ENCODE results near the gene ZNF672.
"Not testable (repeated sequence)": the region's sequence is repeated elsewhere in the genome, so short reads cannot be mapped to it uniquely, and the experiment has no call there.

ZNF672 gene

DNA sequence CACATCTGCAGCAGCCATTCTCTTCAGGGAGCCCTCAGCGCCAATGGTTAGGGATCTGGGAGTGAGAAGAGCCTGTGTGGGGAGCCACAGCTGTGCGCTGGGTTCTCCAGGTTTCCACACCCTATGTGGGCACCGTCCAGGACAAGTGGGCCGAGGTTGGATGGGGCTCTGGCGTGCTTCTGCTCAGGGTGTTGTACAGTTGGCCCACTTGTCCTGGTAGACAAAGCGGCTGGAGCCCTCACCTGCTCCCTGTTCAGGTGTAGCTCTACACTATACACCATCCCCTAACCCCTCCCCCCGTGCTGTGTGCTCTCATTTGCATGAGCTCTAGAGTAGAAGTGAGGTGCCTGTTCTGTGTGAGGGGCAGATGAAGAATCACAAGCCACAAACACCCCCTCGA lies 24.5 kb upstream of the ZNF672 start:
- no peak for DNase-seq

DNA sequence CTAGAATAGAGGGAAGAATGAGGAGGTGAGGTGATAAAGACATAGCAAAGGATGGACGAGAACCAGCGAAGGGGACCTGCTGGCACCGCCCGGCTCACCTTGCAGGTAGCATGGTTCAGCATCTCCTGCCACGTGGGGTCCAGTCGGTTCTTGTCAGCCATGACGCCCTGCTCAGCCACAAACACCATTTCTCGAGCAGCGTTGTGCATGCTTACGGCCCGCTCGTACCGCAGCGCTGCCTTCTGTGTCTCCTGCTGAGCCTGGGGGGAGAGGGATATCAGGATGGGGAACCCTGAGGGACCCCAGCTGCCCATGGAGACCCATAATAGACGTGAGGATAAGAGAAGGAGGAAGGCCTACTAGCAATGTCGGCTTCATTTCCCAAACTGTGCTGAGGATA lies 23.7 kb upstream of the ZNF672 start:
- DNase-seq: no peak

DNA sequence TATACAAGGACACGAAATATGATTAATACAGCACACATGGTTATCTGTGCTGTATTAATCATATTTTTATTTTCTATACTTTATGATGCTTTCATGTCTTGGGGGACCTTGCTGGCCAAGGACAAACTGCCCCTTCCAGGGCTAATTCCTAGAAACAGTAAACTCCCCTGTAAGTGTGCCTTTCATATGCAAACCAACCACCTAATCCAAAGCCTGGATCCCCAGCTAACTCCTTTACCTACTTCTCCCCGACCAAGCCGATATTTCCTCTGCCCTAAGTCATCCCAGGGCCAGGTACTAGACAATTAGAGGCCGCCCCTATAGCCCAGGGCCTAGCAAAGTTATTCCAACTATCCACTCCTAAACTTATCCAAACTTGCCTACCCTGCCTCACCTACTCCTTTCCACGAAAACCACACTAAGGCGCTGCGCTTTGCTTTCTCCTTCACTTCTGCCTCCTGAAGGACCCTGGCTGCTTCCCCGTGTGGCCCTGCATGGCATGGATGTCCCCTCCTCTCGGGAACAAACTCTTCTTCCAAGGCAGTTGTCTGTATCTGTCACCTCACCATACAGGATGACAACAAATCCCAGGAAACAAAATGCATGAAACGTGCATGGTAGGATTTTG lies 22.5 kb upstream of the ZNF672 start:
- DNase-seq: no peak

DNA sequence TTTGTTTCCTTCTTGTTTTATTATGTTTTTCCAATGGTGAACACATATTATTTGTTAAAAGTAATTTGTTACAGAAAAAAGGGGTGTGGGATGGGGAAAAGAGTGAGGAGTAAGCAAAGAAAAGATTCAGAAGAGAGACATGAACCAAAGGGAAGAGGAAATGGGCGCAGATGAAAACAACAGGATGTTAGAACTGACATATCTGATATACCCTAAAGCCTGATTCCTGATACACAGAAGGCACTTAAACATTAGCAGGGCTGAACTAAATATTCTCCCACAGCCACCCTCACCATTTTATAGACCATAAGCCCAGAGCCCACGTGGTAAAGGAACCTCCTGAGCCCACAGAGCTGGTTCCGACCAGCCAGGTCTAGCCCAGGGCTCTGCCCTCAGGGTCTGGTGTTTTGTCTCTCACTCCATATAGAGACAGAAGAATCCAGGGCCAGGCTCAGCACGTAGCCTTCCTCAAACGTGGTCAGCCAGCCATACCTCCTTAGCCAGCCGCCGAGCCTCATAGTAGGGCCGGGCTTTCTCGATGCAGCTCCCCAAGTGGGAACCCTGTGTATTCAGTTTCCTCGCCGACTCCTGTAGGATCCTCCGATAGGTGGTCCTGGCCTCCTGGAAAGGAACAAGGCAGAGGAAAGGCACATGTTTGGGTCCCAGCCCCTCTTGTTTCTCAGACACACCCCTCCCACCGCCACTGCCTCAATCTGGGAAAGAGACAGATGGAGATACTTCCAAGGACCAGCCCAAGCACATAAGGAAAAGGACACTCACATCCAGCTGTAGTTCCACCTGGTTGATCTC lies 21.8 kb upstream of the ZNF672 start:
- DNase-seq: no peak

DNA sequence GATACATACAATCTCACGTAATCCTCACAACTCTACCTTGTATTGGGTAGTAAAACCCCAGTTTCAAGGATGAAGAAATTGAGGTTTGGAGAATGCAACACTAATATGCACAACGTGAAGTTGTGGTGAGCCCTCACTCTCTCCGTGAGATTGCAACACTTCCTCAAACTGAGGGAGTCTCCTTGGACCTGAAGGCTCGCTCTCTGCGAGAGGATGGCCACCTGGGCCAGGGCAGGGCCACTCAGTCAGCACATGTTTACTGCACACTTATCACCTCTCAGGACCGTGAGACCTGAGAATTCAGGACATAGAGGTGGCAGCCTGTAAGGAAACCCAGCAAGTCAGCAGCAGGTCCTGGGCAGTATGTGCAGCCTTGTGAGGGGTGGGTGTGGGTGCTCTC lies 21.0 kb upstream of the ZNF672 start:
- DNase-seq: peak; percentile 18

DNA sequence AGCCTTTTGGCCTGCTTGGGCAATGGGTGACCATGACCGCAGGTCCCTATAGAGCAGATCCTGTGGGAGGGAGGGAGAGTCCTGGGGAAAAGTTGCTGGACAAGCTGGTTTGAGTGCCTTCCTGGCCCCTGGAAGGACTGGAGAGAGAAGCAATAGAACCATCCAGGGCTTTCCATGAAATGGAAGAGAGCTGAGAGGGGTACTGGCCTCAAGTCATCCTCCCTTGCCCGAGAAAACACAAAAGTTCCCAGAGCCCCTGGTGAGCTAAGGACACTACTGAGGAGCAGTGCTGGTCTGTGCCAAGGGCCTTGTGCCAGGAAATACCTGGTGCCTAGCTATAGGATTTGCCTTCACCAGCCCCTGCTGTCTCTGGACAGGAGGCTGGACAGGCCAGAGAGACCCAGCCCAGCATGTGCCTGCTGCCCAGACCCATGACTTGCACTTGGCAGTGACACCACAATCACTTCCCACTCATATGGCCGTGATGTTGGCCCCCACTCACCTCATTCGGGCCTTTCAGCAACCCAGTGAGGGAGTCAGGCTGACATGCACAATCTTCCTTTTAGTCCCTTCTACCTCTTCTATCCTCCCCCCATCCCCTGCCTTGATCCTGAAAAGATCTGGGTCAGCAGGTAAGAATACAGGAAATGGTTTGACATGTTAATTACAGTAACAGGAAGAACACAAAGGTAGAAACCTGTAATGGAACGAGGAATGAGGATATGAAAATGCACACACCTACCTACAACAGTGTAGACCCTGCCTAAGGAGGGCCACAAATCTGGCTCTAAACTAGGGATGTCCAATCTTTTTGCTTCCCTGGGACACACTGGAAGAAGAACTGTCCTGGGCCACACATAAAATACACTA lies 19.3 kb upstream of the ZNF672 start:
- peak; percentile 14 for DNase-seq

DNA sequence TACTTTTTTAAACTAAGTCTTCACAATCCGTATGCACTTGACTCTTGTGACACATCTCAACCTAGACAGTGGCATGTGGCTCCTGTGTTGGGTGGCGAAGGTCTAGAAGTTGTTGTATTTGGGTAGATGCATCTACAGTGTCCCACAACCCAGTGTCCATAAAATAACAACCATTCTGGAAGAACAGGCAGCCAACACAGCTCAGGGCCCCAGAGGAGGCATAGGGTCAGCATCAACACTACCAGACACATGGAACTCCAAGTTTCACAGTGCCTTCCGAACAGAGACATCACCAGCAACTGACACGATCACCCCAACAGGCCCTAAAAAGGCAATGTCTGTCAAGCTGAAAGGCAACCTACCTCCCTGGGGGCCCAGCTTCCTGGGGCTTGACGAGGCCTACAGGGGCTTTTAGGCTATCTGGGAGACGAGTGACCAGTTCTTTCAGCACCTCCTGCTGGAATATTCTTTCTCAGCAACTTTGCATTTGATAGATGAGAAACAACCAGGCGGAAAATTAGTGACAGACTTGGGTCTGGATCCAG lies 17.9 kb upstream of the ZNF672 start:
- no peak for DNase-seq

DNA sequence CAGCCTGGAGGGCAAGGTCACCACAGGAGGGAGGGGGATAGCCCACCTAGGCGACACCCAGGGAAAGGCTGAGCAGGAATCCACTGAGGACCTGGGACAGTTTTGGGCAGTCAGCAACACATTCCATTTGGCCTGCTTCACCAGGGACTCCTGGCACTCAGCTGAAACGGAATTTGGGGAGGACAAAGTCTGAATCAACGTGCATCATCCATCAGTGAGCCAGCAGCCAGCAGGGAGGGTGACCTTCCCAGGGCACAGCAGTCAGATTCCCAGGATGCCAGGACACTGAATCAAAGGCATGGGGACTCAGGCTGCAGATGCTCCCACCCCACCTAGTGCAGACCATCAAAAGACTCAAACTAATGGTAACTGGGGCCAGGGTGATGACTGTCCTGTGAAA lies 16.9 kb upstream of the ZNF672 start:
- DNase-seq: no peak

DNA sequence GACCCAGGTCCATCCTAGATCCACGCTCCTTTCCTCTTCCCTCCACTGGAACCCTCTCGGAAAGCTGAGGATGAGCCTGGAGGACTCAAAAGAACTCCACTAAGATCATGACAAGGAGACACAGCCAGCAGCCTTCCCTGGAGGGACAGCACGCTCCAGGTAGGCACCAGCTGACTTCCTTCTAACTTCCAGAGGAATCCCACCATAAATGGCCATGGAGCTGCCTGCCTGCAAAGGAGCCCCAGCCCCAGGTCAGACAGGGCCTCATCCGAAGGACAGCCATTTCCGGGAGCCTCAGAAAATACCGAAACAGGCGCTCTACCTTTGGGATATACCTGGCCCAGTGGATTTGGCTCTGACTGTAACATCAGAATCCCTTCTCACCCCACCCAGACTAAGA lies 16.4 kb upstream of the ZNF672 start:
- no peak for DNase-seq

DNA sequence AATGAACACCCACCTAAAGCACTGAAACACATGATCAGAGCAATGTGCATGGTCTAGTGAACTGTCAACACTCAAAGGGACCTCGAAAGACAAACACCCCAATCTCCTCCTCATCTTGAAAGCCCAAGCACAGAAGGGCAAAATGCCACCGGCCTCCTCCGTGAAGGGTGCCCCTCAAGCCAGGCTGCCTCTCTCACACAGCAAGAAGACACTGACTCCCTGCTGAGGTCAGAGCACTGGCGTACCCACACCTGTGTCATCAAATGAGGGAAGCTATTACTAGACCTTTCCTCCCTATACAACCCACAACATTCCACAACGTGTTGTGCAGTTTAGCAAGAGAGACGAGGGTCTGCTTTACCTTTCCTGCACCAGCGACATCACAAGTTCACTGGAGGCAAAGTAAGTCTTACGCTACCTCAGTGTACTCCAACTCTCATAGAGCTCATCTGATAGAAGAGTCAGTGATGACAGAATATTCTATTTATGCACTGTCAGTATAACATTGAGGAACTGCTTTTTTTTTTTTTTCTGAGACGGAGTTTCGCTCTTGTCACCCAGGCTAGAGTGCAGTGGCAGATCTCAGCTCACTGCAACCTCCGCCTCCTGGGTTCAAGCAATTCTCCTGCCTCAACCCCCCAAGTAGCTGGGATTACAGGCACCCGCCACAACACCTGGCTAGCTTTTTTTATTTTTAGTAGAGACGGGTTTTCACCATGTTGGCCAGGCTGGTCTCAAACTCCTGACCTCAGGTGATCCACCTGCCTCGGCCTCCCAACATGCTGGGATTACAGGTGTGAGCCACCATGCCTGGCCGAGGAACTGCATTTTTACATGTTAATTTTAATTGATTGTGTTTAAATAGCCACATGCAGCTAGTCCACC lies 15.6 kb upstream of the ZNF672 start:
- no peak for DNase-seq

DNA sequence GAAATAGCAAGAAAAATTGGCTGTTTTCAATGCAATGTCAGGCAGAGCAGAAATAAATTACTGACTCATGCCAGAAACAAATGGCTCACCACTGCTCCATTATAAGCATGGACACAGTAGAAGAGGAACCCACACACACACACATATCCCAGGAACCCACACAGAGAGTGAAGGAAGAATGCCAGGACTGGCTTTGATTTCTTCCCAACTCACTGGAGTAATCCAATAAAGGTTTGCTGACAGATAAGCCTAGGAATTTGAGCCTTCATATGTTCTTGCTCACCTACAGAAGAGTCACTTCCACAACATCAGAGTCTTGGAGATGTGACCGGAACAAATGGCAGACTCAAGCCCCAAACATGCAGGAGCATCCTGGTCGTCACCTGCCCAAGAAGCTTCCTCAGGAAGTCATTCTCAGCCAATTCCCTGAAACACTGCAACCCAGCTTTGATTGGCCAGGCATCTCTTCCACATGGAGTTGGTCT lies 14.5 kb upstream of the ZNF672 start:
- no peak for DNase-seq

DNA sequence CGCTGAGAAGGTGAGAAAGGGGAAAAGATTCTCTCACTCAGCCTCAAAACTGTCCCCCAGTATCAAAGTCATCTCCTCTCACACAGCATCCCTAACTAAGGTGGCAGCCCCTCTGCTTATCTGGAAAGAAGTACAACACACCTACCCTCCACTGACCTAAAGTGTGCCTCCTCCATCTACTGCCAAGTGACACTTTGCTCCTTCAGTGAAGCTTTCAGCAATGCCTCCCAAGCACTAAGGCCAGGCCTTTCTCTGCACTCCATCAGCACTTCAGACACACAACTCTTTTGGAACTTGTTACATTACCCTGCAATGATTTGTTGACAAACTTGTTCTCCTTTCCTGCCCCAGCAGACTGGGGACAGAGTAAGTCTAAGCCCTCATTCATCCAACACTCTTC lies 13.7 kb upstream of the ZNF672 start:
- DNase-seq: no peak

DNA sequence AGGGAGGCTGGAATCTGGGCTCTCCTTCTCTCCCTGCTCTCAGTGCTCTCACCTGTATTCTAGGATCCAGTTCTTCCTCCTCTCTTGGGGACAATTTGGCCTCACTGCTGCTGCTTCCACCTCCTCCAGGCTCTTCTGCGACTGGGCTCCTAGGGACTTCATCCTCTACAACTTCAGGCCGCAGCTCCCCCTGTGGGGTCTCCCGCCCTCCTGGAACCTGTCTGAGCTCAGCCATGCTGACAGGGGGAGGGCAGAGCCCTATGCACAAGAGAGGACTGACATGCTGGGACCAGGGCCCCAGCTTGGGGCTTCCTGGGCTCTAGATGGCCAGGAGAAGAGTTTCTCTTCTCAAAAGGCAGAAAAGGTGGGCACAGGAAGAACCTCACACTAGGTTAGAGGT lies 13.3 kb upstream of the ZNF672 start:
- DNase-seq: no peak

DNA sequence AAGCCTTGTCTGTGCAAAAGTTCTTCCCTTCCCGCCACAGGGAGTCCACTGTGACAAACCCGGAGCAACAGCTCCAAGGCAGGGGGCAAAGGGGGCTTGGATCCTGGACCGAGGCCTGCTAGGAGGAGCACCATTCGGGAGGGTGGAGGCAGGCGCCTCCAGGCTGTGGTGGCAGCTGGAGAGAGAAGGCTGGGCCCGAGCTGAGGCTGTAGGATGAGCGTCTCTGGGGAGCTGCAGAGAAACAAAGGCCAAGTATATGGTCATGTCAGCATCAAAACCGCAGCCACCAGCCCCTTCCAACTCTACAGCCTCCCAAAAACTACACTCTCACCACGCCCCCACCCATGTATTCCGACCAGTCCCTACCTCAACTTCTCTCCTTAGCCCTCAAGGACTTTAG lies 12.9 kb upstream of the ZNF672 start:
- no peak for DNase-seq

DNA sequence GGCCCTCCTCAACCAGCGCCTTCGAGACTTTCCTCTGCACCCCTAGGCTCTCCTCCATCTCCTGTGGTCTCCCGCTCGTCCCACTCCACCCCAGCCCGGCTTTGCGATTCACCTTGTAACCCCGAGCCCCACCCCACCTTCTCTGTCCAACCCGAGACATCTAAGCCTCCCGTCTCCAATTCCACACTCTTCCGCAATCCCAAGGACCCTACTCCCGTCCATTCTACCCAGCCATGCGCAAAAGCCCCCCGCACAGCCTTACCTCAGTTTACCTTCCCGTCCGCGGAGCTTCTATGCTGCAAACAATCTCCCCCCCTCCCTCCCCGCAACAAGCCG lies 12.5 kb upstream of the ZNF672 start:
- DNase-seq: no peak

DNA sequence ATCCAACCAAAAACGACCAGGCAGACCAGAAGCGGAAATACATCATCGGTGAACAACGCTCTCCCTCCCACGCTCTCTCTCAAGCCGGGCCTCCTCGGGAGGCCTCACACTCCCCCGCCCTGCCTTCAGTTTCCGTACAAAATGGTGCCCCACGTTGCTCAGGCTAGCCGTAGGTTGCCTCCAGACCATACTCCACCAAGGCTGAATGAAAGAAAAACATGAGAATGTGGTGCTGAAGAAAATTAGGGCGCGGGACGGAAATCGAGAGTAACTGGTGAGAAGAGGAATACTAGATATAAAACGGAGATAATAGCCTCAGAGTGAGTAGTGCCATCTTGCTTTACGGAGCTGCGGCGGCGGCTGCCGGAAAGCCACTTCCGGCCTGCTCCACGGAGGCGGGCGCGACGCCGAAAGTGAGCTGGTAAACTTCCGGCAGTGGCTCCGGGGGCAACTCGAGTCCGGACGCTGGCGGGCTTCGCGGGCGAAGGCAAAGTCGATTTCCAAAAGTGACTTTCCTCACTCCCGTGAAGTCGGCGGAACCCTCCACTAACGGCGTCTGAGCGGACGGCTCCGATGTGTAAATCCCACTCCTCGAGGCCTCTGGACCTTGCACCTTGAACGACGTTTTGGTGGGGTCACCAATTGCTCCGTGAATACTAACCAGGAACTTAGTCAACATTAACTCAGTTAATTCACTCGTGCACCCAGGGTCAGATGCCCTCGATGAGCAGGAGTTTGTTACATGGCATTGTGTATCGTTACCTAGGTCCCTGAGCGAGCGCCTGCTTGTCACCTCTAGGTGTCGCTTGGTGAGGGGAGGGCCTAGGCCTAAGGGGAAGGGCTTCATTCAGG lies 11.9 kb upstream of the ZNF672 start, which contains the start of gene SH3BP5L:
Gene SH3BP5L, minus strand, starts transcription at position 7 of the 852 bp plus-strand sequence. CDS start 980 bp downstream, outside the sequence.
- DNase-seq: peak; percentile 93

DNA sequence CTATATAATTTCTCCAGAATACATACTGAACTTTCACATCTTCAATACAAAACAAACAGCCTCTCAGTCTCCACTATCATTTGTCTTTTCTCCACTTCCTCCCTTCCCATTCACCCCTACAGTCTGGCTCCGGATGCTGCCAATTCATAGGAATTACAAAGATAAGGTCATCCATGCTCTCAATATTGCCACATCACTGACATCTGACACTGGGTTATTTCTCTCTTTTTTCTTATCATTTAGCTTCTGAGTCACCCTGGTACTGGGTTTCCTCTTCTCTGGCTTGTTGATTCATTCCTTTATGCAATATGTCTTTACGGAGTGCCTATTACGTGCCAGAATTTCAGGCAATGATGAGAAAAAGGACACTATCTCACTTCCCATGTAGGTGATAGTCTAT lies 9.2 kb upstream of the ZNF672 start:
- DNase-seq: no peak

DNA sequence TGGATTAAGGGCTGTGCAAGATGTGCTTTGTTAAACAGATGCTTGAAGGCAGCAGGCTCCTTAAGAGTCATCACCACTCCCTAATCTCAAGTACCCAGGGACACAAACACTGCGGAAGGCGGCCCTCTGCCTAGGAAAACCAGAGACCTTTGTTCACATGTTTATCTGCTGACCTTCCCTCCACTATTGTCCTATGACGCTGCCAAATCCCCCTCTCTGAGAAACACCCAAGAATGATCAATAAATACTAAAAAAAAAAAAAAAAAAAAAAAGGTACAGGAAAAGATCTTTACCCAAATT lies 7.4 kb upstream of the ZNF672 start:
- DNase-seq: not testable (repeated sequence)

DNA sequence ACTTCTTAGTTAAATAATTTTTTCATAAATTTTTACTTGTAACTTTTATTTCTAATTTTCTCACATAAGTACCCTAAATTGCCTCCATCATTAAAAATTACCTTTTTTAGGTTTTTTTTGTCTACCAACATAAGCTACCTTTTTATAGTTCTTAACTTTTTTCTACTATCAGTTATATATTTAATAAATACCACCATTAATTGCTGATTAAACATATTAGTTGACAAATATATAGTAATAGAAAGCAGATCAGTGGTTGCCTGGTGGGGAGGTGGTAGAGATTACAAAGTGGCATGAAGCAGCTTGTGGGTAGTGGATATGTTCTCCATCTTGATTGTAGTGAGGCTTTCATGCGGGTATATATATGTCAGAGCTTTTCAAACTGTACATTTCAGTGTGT lies 6.2 kb upstream of the ZNF672 start:
- no peak for DNase-seq

DNA sequence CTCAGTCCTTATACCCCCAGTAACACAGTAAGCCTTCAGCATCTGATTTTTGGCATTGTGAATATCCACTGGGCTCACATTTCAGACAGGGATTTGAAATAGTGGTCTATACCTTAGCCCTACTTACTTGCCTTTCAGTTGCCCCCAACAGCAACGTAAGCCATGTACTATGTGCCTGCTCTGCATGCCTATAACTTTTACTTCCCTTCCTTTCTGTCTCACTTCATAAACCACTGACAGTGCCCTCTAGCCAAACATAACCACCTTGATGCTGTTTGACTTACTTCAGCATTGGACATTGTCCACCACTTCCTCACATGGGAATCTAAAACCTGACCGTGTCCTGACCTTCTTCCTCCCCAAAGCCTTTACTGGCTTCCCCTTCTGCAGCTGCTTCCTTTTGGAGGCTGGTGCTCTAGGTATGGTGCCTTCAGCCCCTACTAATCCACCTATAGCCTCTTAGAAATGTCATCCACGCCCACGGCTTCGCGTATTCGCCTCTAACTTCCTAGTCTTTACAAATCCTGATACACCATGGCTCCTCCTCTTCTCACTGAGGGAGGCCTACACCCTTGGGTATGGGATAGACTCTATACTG lies 3.6 kb upstream of the ZNF672 start:
- no peak for DNase-seq
